Activated CD8-positive, alpha-beta memory T cell treated with anti-CD3 and anti-CD28 coated beads for 36 hours (primary cell): Measurements from ENCODE around the gene TOP3A. TPM values are rescaled to one million over a fixed set of nuclear protein-coding genes. Genes with fewer than 3 reads are reported as not detected.

Experiments
- CTCF ChIA-PET: fragments of 350-600 bp; sonication (Branson Sonifier 250); formaldehyde crosslinking; loops from one replicate; lab custom pipeline; 2021; ENCODE audit warnings: antibody characterized with exemption; lab: Charles Lee
- POLR2A ChIA-PET: fragments of 350-600 bp; sonication (Branson Sonifier 250); formaldehyde crosslinking; loops from one replicate; lab custom pipeline; 2021; ENCODE audit warnings: antibody characterized with exemption; lab: Charles Lee
- total RNA-seq, 2 experiments: library from RNA; stranded (reverse); gene quantifications; one replicate each; pipeline ENCODE4 v1.2.3, GENCODE V29; 2021

Gene TOP3A
- total RNA-seq, 2 experiments from 2014 or later: 68.5 to 72.4 TPM

- POLR2A ChIA-PET: no interaction called here
Measured at GRCh38 chr17:18248300-18248731, 66.5 kb downstream of the TOP3A start.

GRCh38 chr17:18247613-18248001 is 67.2 kb downstream of the TOP3A start:
- POLR2A ChIA-PET: no interaction called here
- CTCF ChIA-PET: interaction anchor here (0.6 to 1.9 kb wide), 5 partner anchors 18 to 47 kb away, joined by 3 to 6 read pairs (median 4); no protein-coding TSS in a partner anchor

More at GRCh38 chr17:18248300-18248731, 66.5 kb downstream of the TOP3A start:
- CTCF ChIA-PET: interaction anchor here (0.7 to 1.9 kb wide), 9 partner anchors 9 to 114 kb away, joined by 3 to 6 read pairs (median 3); no protein-coding TSS in a partner anchor

GRCh38 chr17:18246880-18247612 is 67.7 kb downstream of the TOP3A start:
- POLR2A ChIA-PET: no interaction called here

GRCh38 chr17:18246109-18246725 is 68.6 kb downstream of the TOP3A start:
- CTCF ChIA-PET: no interaction called here

More at GRCh38 chr17:18246880-18247612, 67.7 kb downstream of the TOP3A start:
- CTCF ChIA-PET: interaction anchor here (0.6 to 1.9 kb wide), 4 partner anchors 18 to 48 kb away, joined by 3 to 6 read pairs (median 4); no protein-coding TSS in a partner anchor

GRCh38 chr17:18245038-18245776 is 69.6 kb downstream of the TOP3A start:
- CTCF ChIA-PET: no interaction called here
- POLR2A ChIA-PET: no interaction called here

More at GRCh38 chr17:18246109-18246725, 68.6 kb downstream of the TOP3A start:
- POLR2A ChIA-PET: no interaction called here

- POLR2A ChIA-PET: no interaction called here
Measured at GRCh38 chr17:18241229-18241871, 73.4 kb downstream of the TOP3A start.

GRCh38 chr17:18240449-18240848 is 74.3 kb downstream of the TOP3A start:
- POLR2A ChIA-PET: no interaction called here
- CTCF ChIA-PET: no interaction called here

More at GRCh38 chr17:18241229-18241871, 73.4 kb downstream of the TOP3A start:
- CTCF ChIA-PET: no interaction called here

- POLR2A ChIA-PET: no interaction called here
- CTCF ChIA-PET: no interaction called here
Measured at GRCh38 chr17:18238299-18238698, 76.5 kb downstream of the TOP3A start.

GRCh38 chr17:18237461-18237860 is 77.3 kb downstream of the TOP3A start:
- ChIA-PET POLR2A (no interaction called here), CTCF (interaction anchor here (1.3 kb wide), 1 partner anchor 18 kb away, joined by 3 read pairs; no protein-coding TSS in a partner anchor)

GRCh38 chr17:18236494-18236893 is 78.3 kb downstream of the TOP3A start:
- POLR2A ChIA-PET: no interaction called here
- CTCF ChIA-PET: no interaction called here

GRCh38 chr17:18235743-18236256 is 79.0 kb downstream of the TOP3A start:
- ChIA-PET CTCF (interaction anchor here (0.6 kb wide), 1 partner anchor 50 kb away, joined by 4 read pairs; no protein-coding TSS in a partner anchor), POLR2A (interaction anchor here (0.7 to 1.3 kb wide), 2 partner anchors 9 to 25 kb away, joined by 3 to 5 read pairs; partner anchors contain the start of gene MIEF2)

GRCh38 chr17:18234853-18235380 is 79.9 kb downstream of the TOP3A start:
- ChIA-PET CTCF (interaction anchor here (0.6 kb wide), 1 partner anchor 51 kb away, joined by 4 read pairs; no protein-coding TSS in a partner anchor), POLR2A (interaction anchor here (1.3 kb wide), 1 partner anchor 26 kb away, joined by 5 read pairs; the partner anchor contains the start of gene MIEF2)

- ChIA-PET CTCF (no interaction called here), POLR2A (no interaction called here)
Measured at GRCh38 chr17:18233803-18234518, 80.8 kb downstream of the TOP3A start.

GRCh38 chr17:18231164-18231563 is 83.6 kb downstream of the TOP3A start:
- ChIA-PET CTCF (interaction anchor here (0.5 kb wide), 1 partner anchor 14 kb away, joined by 4 read pairs; no protein-coding TSS in a partner anchor), POLR2A (no interaction called here)

- POLR2A ChIA-PET: no interaction called here
- CTCF ChIA-PET: interaction anchor here (0.9 kb wide), 1 partner anchor 23 kb away, joined by 3 read pairs; no protein-coding TSS in a partner anchor
Measured at GRCh38 chr17:18230288-18231141, 84.3 kb downstream of the TOP3A start.

GRCh38 chr17:18229771-18230170 is 85.0 kb downstream of the TOP3A start:
- CTCF ChIA-PET: no interaction called here
- POLR2A ChIA-PET: no interaction called here

GRCh38 chr17:18229254-18229653 is 85.5 kb downstream of the TOP3A start:
- ChIA-PET POLR2A (no interaction called here), CTCF (interaction anchor here (0.9 kb wide), 1 partner anchor 20 kb away, joined by 3 read pairs; no protein-coding TSS in a partner anchor)
